NCI-H2107 treated with DMSO at 0.1 percent for 48 hours (cell line): ENCODE results near the gene LLGL2.

Source experiments
- DNase-seq: peaks from one replicate; lab custom pipeline; 2025; ENCODE audit not compliant: unreplicated experiment; lab: John Stamatoyannopoulos, UW

LLGL2 gene

DNA sequence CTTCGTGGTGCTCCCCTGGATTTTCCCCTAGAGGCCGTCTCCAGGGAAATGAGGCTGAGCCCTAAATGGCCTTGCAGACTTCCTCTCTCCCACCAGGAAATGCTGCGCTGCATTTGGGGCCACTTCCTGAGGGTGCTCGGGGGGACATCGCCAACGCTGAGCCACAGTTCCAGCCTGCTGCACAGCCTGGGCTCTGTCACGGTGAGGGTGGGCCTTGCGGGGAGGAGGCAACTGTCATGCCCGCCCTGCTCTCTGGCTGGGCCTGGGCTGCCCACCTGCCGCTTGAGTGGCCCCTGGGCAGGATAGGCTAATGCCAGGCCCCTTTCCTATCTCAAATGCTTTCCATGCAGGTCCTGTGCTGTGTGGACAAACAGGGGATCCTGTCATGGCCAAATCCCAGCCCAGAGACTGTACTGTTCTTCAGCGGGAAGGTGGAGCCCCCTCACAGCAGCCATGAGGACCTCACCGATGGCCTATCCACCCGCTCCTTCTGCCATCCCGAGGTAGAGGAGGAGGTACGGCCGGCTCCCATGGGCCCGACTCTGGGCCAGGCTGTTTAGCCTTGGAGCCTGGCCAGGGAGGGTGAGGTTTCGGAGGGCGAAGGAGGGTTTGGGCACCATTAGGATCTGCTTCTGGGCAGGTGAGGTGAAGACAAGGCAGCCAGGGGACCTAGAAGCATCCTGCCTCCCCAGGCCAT, 34.4 kb upstream of the LLGL2 start:
- DNase-seq, result no peak

DNA sequence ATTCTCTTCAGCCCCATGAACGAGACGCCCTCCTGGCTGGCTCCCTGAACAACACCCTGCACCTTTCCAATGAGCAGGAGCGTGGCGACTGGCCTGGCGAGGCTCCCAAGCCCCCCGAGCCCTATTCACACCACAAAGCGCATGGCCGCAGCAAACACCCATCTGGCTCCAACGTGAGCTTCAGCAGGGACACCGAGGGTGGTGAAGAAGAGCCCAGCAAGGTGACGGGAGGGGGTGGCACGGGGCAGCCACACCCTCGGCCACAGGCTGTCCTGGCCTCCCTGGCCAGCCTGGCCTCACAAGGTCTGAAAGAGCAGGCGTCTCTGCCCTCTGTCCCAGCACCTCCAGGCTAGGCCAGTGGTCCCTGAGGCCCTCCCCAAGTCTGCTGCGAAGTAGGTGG, 33.8 kb upstream of the LLGL2 start:
- no peak for DNase-seq

DNA sequence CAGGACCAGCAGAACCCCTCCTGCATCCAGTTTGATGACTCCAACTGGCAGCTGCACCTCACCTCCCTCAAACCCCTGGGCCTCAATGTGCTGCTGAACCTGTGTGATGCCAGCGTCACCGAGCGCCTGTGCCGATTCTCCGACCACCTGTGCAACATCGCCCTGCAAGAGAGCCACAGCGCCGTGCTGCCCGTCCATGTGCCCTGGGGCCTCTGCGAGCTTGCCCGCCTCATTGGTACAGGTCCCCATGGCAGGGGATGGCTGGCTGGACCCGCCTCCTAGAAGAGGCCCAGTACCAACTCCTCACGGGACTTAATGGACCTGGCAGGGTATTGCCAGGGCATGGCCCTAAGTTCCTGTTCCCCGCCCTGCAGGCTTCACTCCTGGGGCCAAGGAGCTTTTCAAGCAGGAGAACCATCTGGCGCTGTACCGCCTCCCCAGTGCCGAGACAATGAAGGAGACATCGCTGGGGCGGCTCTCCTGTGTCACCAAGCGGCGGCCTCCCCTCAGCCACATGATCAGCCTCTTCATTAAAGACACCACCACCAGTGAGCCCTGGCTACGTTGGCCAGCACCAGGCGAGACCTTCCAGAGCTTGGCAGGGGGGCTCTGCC, 32.8 kb upstream of the LLGL2 start:
- no peak for DNase-seq

GRCh38 chr17:75493476-75494129, 31.9 kb upstream of the LLGL2 start:
- no peak for DNase-seq

DNA sequence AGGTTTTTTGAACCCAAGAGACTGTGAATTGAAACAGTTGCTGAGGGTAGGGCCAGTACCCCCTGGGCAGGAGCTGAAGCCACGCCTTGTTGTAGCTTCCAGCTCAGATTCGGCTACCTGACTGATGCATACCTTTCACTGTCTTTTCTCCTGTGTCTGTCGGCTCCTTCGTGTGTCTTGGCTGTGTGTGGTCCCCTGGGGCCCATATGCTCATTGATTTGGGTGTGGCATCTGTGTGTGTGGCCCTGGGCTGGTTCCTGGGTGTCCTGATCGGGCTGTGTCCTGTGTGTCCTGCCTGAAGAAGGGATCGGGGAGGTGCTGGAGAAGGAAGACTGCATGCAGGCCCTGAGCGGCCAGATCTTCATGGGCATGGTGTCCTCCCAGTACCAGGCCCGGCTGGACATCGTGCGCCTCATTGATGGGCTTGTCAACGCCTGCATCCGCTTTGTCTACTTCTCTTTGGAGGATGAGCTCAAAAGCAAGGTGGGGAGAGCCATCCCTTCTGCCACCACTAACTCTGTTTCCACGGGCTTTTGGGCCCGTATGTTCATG, 31.1 kb upstream of the LLGL2 start:
- DNase-seq, result no peak

DNA sequence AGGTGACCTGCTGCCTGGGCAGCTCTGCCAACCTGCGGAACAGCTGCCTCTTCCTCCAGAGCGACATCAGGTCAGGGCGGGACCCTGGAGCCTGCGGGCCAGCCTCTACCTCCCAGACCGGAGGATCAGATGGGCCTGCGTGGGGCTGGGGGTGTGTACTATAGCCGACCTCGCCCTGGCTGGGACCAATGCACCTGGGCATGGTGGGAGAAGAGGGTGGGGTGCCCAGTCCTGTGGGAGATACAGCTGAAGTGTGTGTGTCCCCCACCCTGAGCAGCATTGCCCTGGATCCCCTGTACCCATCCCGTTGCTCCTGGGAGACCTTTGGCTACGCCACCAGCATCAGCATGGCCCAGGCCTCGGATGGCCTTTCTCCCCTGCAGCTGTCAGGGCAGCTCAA, 29.5 kb upstream of the LLGL2 start:
- no peak for DNase-seq

- DNase-seq, result no peak
Measured at GRCh38 chr17:75498039-75498725, 27.3 kb upstream of the LLGL2 start.

DNA sequence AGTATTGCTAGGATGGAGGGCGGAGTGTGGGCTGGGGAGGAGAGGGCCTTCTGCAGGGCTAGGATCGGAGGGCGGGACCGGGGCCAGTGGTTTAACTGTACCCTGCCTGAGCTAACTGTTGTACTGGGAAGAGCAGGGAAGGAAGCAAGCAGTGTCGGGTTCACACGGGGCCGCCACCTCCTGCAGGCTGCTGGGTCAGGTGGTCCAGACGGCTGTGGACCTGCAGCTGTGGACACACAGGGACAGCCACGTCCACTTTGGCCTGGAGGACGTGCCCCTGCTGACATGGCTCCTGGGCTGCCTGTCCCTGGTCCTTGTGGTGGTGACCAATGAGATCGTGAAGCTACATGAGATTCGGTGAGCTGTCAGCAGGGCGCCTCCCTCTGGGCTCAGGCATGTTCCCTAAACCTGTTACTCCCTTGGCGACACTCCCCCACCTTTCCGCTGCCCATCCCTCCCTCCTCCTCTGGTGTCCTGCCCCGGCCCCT, 26.7 kb upstream of the LLGL2 start:
- DNase-seq, result no peak

DNA sequence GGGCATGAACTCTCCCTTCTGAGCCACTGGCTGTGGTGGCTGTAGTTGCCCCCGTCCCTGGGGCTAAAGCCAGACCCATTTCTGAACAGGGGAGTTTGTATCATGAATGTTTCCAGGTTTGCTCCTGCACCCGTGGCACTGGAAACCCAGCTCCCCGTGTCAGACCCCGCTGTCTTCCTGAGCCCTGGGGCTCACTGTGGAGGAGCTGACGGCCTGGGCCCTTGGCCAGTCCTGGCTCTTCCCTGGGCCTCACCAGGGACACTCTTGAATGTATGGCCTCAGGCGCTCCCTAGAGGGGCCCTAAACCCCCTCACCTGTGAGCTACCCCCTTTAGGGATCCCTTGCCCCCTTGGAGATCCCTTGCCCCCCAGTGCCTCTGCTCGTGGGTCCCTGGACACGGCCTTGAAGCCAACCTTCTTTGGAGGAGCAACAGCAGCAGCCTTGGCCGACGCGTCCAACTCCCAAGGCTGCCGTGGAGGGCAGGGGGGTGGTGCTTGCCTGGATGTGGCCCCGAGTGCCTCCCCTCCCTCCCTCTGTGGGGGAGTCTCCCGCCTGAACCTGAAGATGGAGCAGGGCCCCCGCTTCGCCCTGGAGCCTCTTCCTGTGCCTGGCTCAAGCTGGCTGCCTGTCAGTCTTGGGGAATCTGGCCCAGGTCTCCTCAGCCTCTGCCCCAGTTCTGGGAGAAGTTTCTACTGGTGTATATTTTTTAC, 26.0 kb upstream of the LLGL2 start:
- no peak for DNase-seq

DNA sequence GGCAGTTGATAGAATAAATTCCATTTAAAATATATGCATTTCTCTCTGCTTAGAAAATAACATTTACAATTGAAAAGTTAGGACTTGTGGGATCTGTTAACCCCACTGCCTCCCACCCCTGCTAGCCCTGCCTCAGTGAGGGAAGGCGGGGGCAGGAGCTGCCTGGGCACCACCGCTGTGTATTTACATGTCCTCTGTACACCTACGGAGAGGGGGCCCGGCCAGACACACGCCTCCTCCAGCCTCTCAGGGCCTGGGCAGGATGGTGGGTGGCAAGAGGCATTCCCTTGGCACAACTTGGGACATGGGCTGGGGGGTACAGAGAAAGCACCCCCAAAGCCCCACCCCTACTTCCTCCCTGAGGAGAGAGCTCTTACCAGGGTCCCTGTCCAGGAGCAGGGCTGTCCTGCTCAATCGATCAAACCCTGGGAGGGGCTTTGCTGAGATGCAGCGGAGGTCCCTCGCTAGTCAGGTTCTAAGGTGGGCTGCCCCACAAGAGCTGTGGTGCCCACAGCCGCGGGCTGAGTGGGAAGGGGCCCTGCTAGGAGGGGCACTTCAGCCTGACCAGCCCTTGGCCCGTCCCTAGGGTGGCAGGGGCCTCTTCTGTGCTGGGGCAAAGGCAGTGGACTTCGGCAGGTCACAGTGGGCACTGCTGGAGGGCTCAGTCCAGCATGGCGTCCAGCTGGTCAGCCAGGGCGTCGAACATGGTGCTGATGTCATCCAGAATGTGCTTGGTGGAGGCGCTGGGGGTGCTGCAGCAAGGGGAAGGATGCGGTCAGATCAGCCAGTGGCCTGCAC, 24.9 kb upstream of the LLGL2 start:
- no peak for DNase-seq

DNA sequence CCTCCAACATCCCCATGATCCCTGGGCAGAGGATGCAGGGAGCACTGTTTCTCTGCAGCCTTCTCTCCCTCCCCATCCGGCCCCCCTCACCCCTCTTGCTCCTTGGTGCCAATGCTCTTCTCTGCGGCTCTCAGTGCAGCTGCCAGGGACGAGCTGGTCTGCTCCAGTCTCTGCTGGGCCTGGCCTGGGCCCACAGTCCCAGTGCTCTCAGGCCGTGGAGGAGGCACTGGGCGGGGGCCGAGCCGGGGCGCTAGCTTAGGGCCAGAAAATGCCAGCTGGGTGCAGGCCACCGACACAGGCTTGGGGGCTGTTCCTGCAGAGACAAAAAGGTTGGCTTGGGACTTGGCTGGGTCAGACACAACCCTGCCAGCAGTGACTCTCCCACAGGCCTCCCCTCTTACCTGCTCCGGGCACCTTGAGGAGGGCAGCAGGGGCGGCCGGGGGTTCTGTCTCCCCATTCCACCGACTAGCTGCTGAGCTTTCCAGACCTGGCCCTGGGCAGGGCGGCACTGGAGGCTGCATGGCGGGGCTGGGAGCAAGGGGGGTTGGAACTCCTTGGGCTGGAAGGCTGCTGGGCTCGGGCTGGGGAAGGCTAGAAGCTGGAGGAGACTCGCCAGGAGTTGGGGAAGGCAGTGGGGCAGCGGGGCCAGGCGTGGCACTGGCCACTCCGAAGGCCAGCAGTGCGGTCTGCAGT, 24.0 kb upstream of the LLGL2 start:
- DNase-seq, result no peak

- DNase-seq, result no peak
Measured at GRCh38 chr17:75502072-75502720, 23.3 kb upstream of the LLGL2 start.

- DNase-seq, result no peak
Measured at GRCh38 chr17:75502721-75503329, 22.7 kb upstream of the LLGL2 start.

DNA sequence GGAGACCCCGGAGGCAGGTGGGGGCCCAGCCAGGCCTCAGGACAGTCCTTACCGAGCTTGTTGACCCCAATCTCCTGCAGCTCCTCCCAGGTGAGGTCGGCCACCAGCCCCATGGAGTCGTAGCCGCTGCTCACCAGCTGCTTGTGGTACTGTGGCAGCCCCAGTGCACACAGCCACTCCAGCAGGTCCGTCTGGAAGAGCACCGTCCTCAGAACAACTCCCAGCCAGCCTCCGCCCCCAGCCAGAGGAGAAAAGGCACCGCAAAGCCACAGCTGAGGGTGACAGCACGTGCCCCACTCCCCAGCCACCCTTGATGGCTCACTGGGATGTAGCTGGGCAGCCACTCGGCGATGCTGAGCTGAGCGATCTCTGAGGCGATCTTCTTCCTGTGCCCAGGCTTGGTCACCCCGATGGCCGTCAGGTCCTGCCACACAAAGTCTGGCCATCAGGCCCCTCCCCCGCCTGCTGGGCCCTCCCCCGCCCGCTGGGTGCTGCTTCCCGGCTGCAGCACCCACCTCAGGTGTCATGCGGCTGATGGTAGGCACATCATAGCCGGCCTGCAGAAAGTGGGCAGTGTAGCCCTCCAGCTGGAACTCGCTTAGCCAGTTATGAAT, 22.1 kb upstream of the LLGL2 start:
- DNase-seq, result no peak

- DNase-seq, result no peak
Measured at GRCh38 chr17:75503976-75504346, 21.5 kb upstream of the LLGL2 start.

GRCh38 chr17:75504347-75505151, 20.9 kb upstream of the LLGL2 start:
- no peak for DNase-seq

DNA sequence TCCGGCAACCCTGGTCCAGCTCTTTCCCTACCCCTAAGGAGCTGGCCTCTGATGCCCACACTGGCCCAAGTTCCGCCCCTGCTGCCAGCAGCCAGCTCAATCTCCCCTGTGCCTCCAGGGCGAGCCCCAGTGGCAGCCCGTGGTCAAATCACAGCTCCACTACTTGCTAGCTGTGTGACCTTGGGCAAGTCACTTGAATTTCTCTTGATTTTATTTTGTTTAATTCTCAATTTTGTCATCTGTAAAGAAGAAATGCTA, 20.4 kb upstream of the LLGL2 start:
- no peak for DNase-seq

GRCh38 chr17:75505640-75506039, 19.9 kb upstream of the LLGL2 start:
- no peak for DNase-seq
